Prostate gland (tissue), 2 donors: ENCODE results near the gene CRIP2. TPM values are rescaled to one million over a fixed set of nuclear protein-coding genes. Genes with fewer than 3 reads are reported as not detected.

Experiments used
- DNase-seq: peaks from one replicate; pipeline ENCODE4 v3.0.0-alpha.2; 2019; ENCODE audit warnings: low spot score
- H3K27ac ChIP-seq, 2 donors: fragments of 200-600 bp; sonication (generic); 2 replicates each; pipeline ENCODE4 v1.5.1; 2017 to 2019
- H3K27me3 ChIP-seq: fragments of 200-600 bp; sonication (generic); replicated peaks from 2 replicates; pipeline ENCODE4 v1.5.1; 2019; ENCODE audit not compliant: insufficient read depth
- H3K36me3 ChIP-seq, 2 donors: fragments of 200-600 bp; sonication (generic); 1 replicate in 1 of 2; 2 replicates in 1 of 2; pipeline versions ENCODE4 v1.5.1 to v1.8.1; 2017 to 2019
- H3K4me1 ChIP-seq: fragments of 200-600 bp; sonication (generic); replicated peaks from 2 replicates; pipeline ENCODE4 v1.5.1; 2019
- H3K4me3 ChIP-seq, 2 donors: fragments of 200-600 bp; sonication (generic); 2 replicates each; pipeline ENCODE4 v1.5.1; 2017 to 2019
- H3K9me3 ChIP-seq: fragments of 200-600 bp; sonication (generic); 2 replicates; pipeline ENCODE4 v1.5.1; 2017
- POLR2A ChIP-seq: fragments of 450-650 bp; IDR thresholded peaks from one replicate; pipeline ENCODE4 v1.6.1; 2016; ENCODE audit warnings: antibody characterized with exemption, mild to moderate bottlenecking
- POLR2AphosphoS5 ChIP-seq: sonication (generic); formaldehyde crosslinking; IDR thresholded peaks from one replicate; pipeline ENCODE4 v1.6.1; 2017; ENCODE audit warnings: antibody characterized with exemption
- WGBS: methylation state at CpG from one replicate; pipeline ENCODE4 v1.1.5; 2018; 5-methylcytosine and 5-hydroxymethylcytosine counted together
- intact Hi-C: fragments of 100-400 bp; cut with DNase I; formaldehyde crosslinking; loops from one replicate; pipeline ENCODE4 v1.14.2; 2022
- total RNA-seq, 2 donors: library from RNA; depleted of rRNA; stranded (reverse); fragments of >200 nt; gene quantifications; one replicate each; pipeline ENCODE4 v1.1.0, GENCODE V29; 2016
- TF ChIP-seq, protein P1 (sequence below), 4 experiments: fragments of 200-600 bp in 2 of 4; fragments of 450-650 bp in 2 of 4; sonication (generic) in 2 of 4; IDR thresholded peaks; 1 replicate in 3 of 4; 2 replicates in 1 of 4; pipeline ENCODE4 v1.5.1; 2016 to 2019; ENCODE audit warnings: antibody characterized with exemption in 4 of 4, mild to moderate bottlenecking in 2 of 4, moderate library complexity in 2 of 4

CRIP2 gene
- total RNA-seq, 2 donors from 2014 or later = 86.7 to 134 TPM

DNA sequence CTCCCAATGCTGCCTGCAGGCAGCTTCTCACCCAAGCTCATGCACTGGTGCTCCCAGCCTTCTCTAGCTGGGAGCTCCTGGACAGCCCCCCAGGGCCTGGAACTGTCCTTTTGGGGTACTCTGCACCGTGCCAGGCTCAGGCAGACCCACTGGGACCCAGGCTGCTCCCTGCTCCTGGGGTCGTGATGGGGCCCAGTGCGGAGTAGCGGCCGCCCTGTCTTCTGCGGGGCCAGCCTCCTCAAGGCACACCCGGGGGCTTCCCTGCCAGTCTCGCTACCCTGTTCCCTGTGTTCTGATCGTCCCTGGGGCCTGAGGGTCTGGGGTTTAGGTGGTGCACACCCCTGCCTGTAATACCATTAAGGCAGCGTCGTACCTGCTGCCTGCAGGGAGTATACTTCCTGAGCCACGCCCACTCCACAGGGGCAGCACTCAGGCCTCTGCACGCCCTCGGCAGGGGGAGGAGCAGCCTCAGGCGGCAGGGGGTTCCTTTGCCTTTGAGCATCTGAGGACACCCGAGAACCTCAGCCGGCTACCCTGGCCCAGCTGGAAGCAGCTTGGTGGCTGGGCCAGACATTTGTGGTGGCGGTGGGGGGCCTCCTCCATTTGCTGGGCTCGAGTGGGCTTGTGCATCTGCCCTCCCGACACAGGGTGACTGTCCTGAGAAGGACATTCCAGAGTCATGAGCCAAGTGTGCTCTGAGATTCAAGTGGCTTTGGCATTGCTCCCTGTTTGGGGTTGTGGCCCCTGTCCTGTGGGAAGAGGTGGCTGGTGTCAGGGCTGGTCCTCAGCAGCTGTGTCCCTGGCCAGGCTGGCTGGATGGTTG is 9.2 kb upstream of the CRIP2 start:
- intact Hi-C loops = no loop called here

GRCh38 chr14:105466531-105467248 is 7.9 kb upstream of the CRIP2 start:
- Histone ChIP-seq H3K4me3 (no peak overlapping the region), H3K4me1 (peaks cover 26% of the 10 kb centered on the region), H3K27ac (peak overlapping the region; percentile 51 to 71), H3K27me3 (no peaks in the 10 kb centered on the region), H3K36me3 (peaks cover 0 to 15% of the 10 kb centered on the region in 2 donors), H3K9me3 (no peaks in the 10 kb centered on the region)
- intact Hi-C loops = no loop called here
- WGBS = 64% methylated on average over 51 of the region's 53 CpGs
- no peak for DNase-seq
- TF ChIP-seq, protein P1, sequence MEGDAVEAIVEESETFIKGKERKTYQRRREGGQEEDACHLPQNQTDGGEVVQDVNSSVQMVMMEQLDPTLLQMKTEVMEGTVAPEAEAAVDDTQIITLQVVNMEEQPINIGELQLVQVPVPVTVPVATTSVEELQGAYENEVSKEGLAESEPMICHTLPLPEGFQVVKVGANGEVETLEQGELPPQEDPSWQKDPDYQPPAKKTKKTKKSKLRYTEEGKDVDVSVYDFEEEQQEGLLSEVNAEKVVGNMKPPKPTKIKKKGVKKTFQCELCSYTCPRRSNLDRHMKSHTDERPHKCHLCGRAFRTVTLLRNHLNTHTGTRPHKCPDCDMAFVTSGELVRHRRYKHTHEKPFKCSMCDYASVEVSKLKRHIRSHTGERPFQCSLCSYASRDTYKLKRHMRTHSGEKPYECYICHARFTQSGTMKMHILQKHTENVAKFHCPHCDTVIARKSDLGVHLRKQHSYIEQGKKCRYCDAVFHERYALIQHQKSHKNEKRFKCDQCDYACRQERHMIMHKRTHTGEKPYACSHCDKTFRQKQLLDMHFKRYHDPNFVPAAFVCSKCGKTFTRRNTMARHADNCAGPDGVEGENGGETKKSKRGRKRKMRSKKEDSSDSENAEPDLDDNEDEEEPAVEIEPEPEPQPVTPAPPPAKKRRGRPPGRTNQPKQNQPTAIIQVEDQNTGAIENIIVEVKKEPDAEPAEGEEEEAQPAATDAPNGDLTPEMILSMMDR (IDR thresholded peaks at IDR 0.05) = no peak

More for the DNA sequence above, 9.2 kb upstream of the CRIP2 start:
- H3K27me3 ChIP-seq = no peaks in the 10 kb centered on the region
- peaks cover 0 to 15% of the 10 kb centered on the region in 2 donors for H3K36me3 ChIP-seq
- TF ChIP-seq, protein P1 (IDR thresholded peaks at IDR 0.05) = no peak
- TF ChIP-seq POLR2A = no peak
- no peaks in the 10 kb centered on the region for H3K9me3 ChIP-seq
- H3K4me3 ChIP-seq = no peak overlapping the region
- 66% methylated on average over 19 of the region's 20 CpGs for WGBS
- peak overlapping the region in 1 of 2 donors; percentile 39 for H3K27ac ChIP-seq
- DNase-seq = no peak
- H3K4me1 ChIP-seq = peaks cover 26% of the 10 kb centered on the region

DNA sequence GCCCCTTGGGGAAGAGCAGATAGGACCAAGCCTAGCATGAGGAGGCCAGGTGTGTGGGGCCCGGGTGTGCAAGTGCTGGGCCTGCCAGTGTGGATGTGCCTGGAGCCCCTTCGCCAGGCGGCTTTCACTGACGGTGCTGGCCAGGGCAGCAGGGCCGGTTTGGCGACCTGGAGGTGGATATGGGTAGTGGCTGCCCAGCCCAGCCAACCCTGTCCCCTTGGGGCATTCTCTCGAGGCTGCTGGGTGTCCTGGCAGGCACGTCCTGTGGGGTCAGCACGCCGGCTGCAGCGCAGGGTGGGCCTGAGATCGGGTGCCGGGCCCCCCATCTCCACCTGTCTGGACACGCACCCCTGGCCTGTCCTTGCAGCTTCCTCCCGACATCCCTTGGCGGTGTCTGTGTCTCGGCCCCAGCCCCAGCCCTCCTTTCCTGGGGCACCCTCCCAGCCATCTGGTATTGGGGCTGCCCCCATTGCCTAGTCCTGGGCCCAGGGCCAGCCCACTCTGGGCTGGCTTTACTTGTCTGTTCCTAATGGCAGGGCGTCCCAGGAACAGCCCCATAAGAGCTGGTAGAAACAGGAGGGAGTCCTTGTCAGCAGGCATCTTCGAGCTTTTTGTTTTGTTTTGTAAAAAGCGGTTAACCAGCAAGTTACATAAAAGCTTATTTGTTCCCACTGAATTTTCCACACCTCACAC is 7.2 kb upstream of the CRIP2 start:
- 44% methylated on average over 18 of the region's 20 CpGs for WGBS
- TF ChIP-seq POLR2AphosphoS5 (peak; percentile 18), POLR2A (no peak)
- TF ChIP-seq, protein P1 (IDR thresholded peaks at IDR 0.05) = peak in 2 of 4 experiments; percentile 22 to 34
- H3K27ac ChIP-seq = peak overlapping the region; percentile 51 to 71
- H3K4me1 ChIP-seq = peaks cover 31% of the 10 kb centered on the region
- no peaks in the 10 kb centered on the region for H3K27me3 ChIP-seq
- no peak overlapping the region for H3K4me3 ChIP-seq
- DNase-seq = peak; percentile 70
- intact Hi-C loops = no loop called here
- no peaks in the 10 kb centered on the region for H3K9me3 ChIP-seq
- H3K36me3 ChIP-seq = peaks cover 0 to 15% of the 10 kb centered on the region in 2 donors

DNA sequence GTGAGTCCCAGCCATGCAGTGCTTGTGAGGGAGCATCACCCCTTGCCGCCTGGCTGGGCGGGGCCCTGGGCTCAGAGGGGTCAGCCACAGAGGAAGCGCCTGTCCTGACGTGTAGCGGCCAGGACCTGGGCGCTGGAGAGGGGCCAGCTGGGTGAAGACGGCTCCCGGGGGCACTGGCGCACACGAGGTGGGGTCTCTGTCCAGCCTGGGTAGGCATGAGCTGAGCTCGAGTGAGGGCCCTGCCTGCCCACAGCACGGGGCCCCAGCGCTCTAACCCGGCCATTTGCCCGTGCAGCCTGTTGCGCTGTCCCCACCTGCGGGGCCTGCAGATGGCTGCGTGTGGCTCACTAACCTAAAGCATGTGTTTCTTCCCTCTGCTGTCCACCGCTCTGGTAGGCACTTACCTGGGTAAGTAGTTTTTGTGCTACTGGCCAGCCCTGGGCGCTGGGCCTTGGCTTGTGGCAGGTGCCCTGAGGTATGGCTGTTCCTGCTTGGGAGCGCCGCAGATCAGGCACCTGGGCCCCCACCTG is 6.6 kb upstream of the CRIP2 start:
- TF ChIP-seq POLR2A (no peak), POLR2AphosphoS5 (no peak)
- TF ChIP-seq, protein P1 (IDR thresholded peaks at IDR 0.05) = no peak
- Histone ChIP-seq H3K36me3 (peaks cover 0 to 15% of the 10 kb centered on the region in 2 donors), H3K9me3 (no peaks in the 10 kb centered on the region), H3K4me1 (peaks cover 37% of the 10 kb centered on the region), H3K27ac (peak overlapping the region; percentile 51 to 71), H3K27me3 (no peaks in the 10 kb centered on the region), H3K4me3 (no peak overlapping the region)
- no peak for DNase-seq
- intact Hi-C loops = no loop called here
- 65% methylated on average over 14 of the region's 22 CpGs for WGBS
